Right renal cortex interstitium (tissue), 3 donors: Measurements from ENCODE around the gene KIF2C. TPM values are rescaled to one million over a fixed set of nuclear protein-coding genes. Genes with fewer than 3 reads are reported as not detected.
A peak's percentile ranks its signal among the peaks of the same experiment; 100 is the strongest.
"Not testable (repeated sequence)": the region's sequence is repeated elsewhere in the genome, so short reads cannot be mapped to it uniquely, and the experiment has no call there.

ENCODE experiments used
- DNase-seq, 3 donors: peaks; one replicate each; pipeline ENCODE4 v3.0.0-alpha.2; 2013; ENCODE audit warnings: low read depth in 3 of 3, low spot score in 2 of 3
- polyA plus RNA-seq, 3 donors: library from polyadenylated mRNA; unstranded; fragments of 120-200 nt; gene quantifications; one replicate each; pipeline ENCODE4 v1.2.1, GENCODE V29; 2013; ENCODE audit not compliant: insufficient read length in 3 of 3

The KIF2C gene
- polyA plus RNA-seq: 10 to 100 TPM; 25.8 to 29.6 (median 27.4) TPM

DNA sequence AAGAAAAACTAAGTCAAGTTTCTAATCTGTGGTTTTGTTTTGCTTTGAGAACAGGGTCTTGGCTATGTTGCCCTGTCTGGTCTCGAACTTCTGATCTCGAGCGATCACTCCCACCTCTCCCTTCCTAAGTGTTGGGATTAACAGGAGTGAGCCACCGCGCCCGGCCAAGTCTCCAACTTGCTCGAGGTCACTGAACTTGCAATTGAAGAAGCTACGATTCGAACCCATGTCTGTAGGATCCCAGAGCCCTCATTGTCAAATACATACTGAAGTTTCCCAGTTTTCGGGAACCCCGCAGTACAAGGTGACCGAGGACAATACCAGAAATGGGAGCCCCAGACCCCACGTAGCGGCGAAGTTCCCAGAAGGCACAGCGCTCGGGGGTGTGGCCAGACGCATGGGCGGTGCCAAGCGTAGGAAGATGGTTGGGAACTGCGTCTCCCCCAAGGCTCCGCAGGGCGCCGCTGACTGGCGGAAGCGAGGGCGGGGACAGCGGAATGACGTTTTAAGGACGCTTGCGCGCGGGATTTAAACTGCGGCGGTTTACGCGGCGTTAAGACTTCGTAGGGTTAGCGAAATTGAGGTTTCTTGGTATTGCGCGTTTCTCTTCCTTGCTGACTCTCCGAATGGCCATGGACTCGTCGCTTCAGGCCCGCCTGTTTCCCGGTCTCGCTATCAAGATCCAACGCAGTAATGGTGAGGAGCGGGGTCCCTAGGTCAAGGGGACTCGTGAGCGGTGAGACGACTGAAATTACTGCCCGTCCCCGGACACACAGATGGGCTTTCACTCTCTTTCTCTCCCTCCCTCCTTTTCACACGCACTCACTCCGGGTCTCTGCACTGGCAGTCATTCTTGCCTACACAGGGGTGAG lies at the start of gene KIF2C:
Gene KIF2C (plus strand): TSS at position 531 of the 872 bp plus-strand sequence. CDS start 96 bp downstream, at position 627.
- DNase-seq: peak; percentile 94 to 95 (median 94)

DNA sequence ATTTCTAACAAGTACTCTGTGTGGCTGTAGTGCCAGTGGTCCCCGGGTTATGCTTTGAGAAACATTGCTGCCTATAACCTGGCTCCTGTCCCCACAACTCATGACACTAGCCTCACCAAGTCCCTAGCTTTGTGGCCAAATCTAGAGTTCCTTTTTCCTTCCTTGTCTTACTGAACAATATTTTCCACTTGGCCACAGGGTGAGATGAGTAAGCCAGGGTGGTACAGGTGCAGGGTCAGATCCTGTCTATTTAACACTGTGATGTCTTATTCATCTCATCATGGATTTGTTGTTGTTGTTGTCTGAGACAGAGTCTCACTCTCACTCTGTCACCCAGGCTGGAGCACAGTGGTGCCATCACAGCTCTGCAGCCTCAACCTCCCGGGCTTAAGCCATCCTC lies 46.5 kb upstream of the KIF2C start:
- DNase-seq: no peak

DNA sequence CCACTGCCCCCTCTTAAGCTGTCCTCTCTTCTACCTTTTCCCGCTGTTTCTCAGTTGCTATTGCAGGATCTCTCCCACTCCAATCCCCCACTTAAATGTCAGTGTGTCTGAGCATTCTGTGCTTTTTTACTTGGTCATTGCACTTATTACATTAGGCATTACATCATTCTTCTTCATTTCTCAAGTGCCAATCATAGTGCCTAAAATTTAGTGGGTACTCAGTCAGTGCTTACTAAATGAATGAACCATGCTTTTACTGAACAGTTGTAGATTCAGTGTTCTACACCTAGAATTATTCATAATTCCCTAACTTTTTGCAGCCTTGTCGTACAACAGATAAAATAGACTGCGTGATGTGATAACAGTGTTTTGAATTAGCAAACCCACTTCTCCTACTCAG lies 45.7 kb upstream of the KIF2C start:
- no peak for DNase-seq

DNA sequence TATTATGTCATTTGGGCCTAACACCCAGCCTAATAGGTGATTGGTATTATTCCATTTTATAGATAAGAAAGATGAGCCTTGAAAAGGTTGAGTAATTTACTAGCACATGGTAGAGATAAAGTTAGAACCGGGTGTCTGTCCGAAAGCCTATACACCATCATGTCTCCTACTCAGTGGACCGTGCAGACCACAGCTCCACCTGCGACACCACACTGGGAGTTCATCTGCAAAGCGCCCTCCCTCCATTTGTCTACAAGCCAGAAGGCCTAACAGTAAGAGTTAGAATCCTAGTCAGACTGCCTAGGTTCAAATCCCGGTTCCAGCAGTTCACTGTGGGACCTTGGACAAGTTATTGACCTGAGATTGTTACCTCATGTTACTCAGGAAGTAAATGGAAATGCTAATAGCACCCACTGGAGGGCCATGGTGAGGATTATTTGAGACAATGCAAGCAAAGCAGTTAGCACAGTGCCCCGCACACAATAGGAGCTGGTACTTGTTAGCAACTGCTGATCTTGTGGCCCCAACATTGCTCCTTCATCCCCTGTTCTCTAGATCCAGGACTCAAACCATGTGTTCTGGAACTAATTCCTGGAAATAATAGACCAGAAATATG lies 44.7 kb upstream of the KIF2C start:
- no peak for DNase-seq

GRCh38 chr1:44695671-44696070 lies 44.0 kb upstream of the KIF2C start:
- DNase-seq: no peak

- no peak for DNase-seq
Observed at GRCh38 chr1:44696101-44696500, 43.5 kb upstream of the KIF2C start.

DNA sequence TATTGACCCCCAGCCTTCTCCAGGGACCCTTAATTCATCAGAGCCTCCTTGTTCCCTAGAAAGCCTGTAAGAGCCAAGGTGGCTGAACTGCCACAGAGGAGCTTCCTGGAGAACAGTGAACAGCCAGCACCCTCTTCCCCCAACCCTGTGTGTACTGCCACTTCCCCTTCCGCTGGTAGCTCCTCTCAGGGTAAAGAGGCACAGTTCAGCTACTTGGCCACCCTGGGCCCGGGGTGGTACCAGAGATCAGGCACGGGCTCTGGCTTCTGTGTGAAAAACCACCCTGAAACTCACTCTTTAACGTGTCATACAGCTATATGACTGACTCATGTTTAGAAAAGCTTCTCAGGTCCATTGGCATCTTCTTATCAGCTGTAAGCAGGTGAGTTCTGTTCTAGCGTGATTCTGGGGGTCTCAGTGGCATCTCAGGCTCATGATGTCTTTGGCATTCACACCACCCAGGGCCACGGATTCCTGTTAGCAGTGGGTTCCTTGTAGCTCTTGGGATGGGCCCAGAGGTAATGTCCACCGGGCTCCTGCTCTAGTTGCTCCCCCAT lies 42.8 kb upstream of the KIF2C start:
- no peak for DNase-seq

DNA sequence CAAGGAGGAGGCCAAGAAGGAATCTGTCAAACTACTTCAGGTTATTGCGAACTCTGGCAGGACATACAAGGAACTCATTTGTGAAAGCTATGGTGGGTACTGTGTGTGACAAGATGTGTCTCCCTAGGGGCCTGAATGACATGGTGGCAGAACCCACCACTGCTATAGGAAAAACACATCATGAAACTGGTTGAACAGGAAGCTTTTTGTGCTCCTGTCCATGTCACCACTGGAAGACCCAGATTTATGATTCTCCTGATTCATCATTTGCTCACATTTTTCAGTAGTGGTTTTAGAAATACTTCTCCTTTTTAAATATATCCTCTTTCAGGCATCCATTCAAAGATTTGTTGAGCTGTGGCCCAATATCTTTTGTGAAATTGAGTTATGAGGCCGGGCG lies 41.5 kb upstream of the KIF2C start:
- no peak for DNase-seq

DNA sequence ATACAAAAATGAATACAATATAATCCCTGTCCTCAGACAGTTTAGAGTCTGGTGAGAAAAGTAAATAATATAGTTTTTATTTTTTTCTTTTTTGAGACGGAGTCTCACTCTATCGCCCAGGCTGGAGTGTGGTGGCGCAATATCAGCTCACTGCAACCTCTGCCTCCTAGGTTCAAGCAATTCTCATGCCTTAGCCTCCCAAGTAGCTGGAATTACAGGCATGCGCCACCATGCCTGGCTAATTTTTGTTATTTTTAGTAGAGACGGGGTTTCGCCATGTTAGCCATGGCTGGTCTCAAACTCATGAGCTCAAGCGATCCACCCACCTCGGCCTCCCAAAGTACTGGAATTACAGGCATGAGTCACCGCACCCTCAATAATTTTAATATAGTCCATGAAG lies 40.3 kb upstream of the KIF2C start:
- not testable (repeated sequence) for DNase-seq

DNA sequence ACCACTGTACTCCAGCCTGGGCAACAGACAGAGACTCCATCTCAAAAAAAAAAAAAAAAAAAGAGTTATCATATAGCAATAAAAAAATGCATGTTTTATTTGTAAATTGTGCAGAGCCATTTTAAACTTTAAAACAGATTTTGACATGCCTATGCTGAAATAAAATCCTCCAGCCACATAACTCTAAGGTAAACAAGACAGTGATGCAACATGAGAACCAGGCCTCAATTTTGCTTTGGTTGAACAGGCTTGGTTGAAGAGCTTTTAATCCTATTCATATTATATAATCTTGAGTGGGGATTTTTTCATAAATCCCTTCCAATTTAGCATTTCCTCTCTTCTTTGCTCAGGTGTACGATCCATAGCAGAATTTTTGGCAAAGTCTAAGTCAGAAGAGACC lies 39.1 kb upstream of the KIF2C start:
- DNase-seq: no peak

DNA sequence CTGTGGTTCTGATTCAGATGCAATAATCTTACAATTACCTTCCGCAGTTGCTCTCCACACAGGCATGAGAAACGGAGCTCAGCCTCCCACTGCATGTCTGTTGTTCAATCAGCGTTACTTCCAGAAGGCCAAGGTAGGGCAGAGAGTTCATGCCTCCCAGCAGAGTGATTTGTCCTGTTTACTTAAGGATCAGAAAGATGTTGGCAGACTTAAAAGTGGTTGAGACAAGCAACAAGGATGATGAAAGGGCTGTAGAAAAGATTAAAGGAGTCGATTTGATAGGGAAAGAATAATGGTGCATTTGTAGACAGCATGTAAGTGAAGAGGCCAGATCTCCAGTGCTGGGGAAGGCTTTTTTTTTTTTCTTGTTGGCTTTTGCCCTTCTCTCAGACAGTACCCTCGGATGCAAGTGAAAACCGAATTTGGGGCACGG lies 38.5 kb upstream of the KIF2C start:
- DNase-seq: peak in 1 of 3 donors; percentile 50

- DNase-seq: no peak
Observed at GRCh38 chr1:44705470-44705869, 34.2 kb upstream of the KIF2C start.

- DNase-seq: no peak
Observed at GRCh38 chr1:44705938-44706337, 33.7 kb upstream of the KIF2C start.

- DNase-seq: no peak
Observed at GRCh38 chr1:44707112-44707881, 32.3 kb upstream of the KIF2C start.

DNA sequence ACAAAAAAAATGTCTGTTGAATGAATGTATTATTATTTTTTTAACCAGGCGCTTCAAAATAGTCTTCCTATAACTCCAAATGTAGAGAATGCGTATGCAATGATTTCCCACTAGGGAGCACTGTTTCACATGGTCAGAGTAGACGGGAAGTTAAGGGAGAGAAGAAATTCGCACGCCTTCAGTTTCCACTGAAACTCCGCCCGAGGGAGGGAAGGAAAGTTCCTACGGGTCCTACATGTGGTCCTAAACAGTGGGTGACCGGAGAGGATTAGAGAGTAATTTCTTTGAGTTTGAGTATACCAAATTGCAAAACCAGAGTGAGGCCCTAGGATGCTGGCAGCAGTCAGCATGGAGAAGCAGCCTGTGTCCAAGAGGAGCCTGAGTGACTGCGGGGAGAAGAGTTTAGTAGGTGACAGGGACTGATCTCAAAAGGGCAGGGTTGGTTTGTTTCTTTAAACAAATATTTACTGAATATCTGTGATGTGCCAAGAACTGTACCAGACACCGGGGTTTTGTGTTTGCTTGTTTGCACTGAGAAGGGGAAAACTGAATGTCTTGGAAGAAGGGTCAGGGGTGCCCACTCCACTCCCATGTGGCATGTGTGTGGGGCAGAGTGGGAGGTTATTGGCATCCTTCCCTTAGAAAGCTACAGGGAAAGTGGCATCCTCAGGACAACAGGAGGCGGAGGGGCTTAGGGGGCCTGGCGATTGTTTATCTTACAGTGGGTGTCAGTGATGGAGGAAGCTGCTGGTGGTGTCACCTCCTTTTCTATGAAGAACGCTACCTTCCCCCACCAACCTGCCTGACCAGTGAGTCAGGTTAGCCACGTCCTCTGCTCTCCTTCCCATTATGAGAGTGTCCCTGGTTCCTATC lies 31.4 kb upstream of the KIF2C start:
- no peak for DNase-seq

GRCh38 chr1:44713321-44713781 lies 26.3 kb upstream of the KIF2C start:
- DNase-seq: no peak

GRCh38 chr1:44714532-44714931 lies 25.1 kb upstream of the KIF2C start:
- no peak for DNase-seq

DNA sequence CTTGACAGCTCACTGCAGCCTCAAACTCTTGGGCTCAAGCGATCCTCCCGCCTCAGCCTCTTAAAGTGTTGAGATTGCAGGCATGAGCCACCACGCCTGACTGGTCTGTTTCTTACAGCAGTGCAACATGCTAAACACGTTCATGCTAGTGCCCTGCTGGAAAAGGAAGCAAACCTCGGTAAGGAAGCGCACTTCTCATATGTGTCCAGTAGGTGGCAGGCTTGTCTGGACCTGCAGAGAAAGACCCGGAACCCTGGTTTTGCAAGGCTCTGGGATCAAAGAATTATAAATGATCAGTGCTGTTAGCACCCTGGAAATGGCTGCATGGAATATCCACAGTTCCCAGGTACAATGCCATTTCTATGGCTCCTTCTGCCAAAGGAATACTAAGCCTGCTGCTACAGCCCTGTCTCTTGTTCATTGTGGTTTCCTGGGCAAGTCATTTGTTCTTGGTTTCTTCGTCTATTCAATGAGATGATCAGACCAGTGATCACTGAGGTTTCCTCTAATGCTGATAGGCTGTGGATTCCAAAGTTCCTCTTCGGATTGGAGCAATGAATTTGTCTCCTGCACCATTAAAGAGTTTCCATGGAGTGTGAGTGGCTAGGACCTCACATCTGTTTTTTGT lies 24.6 kb upstream of the KIF2C start:
- peak in 1 of 3 donors; percentile 65 for DNase-seq

- DNase-seq: no peak
Observed at GRCh38 chr1:44717156-44717555, 22.5 kb upstream of the KIF2C start.
